GM21723 (cell line): Measurements from ENCODE around the gene ESYT1.

Source experiments
- ATAC-seq: cut with Tn5 transposase; IDR thresholded peaks from one replicate; pipeline ENCODE4 v1.9.1; 2021; ENCODE audit warnings: mild to moderate bottlenecking, moderate library complexity; ENCODE audit not compliant: unreplicated experiment

Gene ESYT1

GRCh38 chr12:56128670-56129205, 671 bp downstream of the ESYT1 start:
- ATAC-seq, result no peak

- ATAC-seq, result peak; percentile 32
Observed at GRCh38 chr12:56129206-56129941, 1.3 kb downstream of the ESYT1 start.

GRCh38 chr12:56129942-56130495, 2.0 kb downstream of the ESYT1 start:
- no peak for ATAC-seq

- ATAC-seq, result no peak
Observed at GRCh38 chr12:56130876-56131275, 2.8 kb downstream of the ESYT1 start.

- ATAC-seq, result no peak
Observed at GRCh38 chr12:56134897-56135296, 6.8 kb downstream of the ESYT1 start.

- ATAC-seq, result no peak
Observed at GRCh38 chr12:56137853-56138571, 9.9 kb downstream of the ESYT1 start.

- no peak for ATAC-seq
Observed at GRCh38 chr12:56141946-56142784, 14.1 kb downstream of the ESYT1 start.

GRCh38 chr12:56143217-56143616, 15.2 kb downstream of the ESYT1 start:
- no peak for ATAC-seq

GRCh38 chr12:56143870-56144269, 15.8 kb downstream of the ESYT1 start:
- ATAC-seq, result no peak

- ATAC-seq, result no peak
Observed at GRCh38 chr12:56145217-56145616, 17.1 kb downstream of the ESYT1 start.

GRCh38 chr12:56146492-56147460, 18.7 kb downstream of the ESYT1 start:
- ATAC-seq, result no peak

GRCh38 chr12:56150563-56150962, 22.5 kb downstream of the ESYT1 start:
- no peak for ATAC-seq

GRCh38 chr12:56151672-56152131, 23.6 kb downstream of the ESYT1 start:
- ATAC-seq, result peak; percentile 49

- ATAC-seq, result peak; percentile 78
Observed at GRCh38 chr12:56152132-56152755, 24.2 kb downstream of the ESYT1 start, which contains the start of gene MYL6B. MYL6B (plus strand) TSS chr12:56152587; CDS start chr12:56153919, 1,332 bp downstream.

- no peak for ATAC-seq
Observed at GRCh38 chr12:56152756-56153677, 24.9 kb downstream of the ESYT1 start.

- no peak for ATAC-seq
Observed at GRCh38 chr12:56153678-56154065, 25.6 kb downstream of the ESYT1 start.

GRCh38 chr12:56154246-56154771, 26.2 kb downstream of the ESYT1 start:
- no peak for ATAC-seq

- ATAC-seq, result no peak
Observed at GRCh38 chr12:56154818-56155217, 26.8 kb downstream of the ESYT1 start.
